GM12878 (cell line): ENCODE measurements around the gene ING3. TPM values are rescaled to one million over a fixed set of nuclear protein-coding genes. Genes with fewer than 3 reads are reported as not detected.

Experiments
- ATAC-seq: fragments of 200-7000 bp; cut with Tn5 transposase; 3 replicates; pipeline ENCODE4 v1.9.1; 2020; ENCODE audit warnings: mild to moderate bottlenecking, moderate library complexity
- BruUV-seq: library from RNA; stranded (reverse); fragments of 400-500 nt; replicated peaks from 2 replicates; lab custom pipeline; 2021; lab: Mats Ljungman, UMichigan
- CTCF ChIA-PET: fragments of 300-600 bp; sonication (Branson Sonifier 250); formaldehyde crosslinking; extraction: SDS; loops from one replicate; lab custom pipeline; 2021; ENCODE audit warnings: inconsistent platforms; lab: Yijun Ruan, JAX
- POLR2A ChIA-PET: fragments of 350-600 bp; formaldehyde crosslinking; extraction: SDS; loops from one replicate; lab custom pipeline; 2021; ENCODE audit warnings: inconsistent platforms; lab: Charles Lee
- RAD21 ChIA-PET: fragments of 300-600 bp; sonication (Branson Sonifier 250); formaldehyde crosslinking; loops from one replicate; lab custom pipeline; 2023; ENCODE audit warnings: antibody characterized with exemption; ENCODE audit not compliant: unreplicated experiment; lab: Charles Lee
- SMC1A ChIA-PET: fragments of 300-600 bp; sonication (Branson Sonifier 250); formaldehyde crosslinking; loops from one replicate; lab custom pipeline; 2023; ENCODE audit not compliant: unreplicated experiment, uncharacterized antibody; lab: Charles Lee
- DNase-seq: peaks from one replicate; pipeline ENCODE4 v3.0.0-alpha.2; 2011; ENCODE audit warnings: low read depth, low spot score
- FAIRE-seq: peaks from 3 replicates; lab custom pipeline; 2011; peaks lifted over from hg19 to GRCh38; lab: Jason Lieb, UNC
- H2AFZ ChIP-seq: 2 replicates; pipeline ENCODE4 v1.6.0; 2011; ENCODE audit warnings: low read depth, low read length, control low read depth; ENCODE audit not compliant: control insufficient read depth
- H3K27ac ChIP-seq: 2 replicates; pipeline ENCODE4 v1.5.1; 2011; ENCODE audit warnings: control low read depth; ENCODE audit not compliant: control insufficient read depth, insufficient read depth
- H3K27me3 ChIP-seq, 2 experiments: replicated peaks in 1 of 2; 2 replicates each; pipeline versions ENCODE4 v1.6.0 to v1.6.1; 2011; ENCODE audit warnings: low read length in 1 of 2; ENCODE audit not compliant: control insufficient read depth in 2 of 2, insufficient read depth in 2 of 2
- H3K36me3 ChIP-seq, 2 experiments: 2 replicates each; pipeline ENCODE4 v1.5.1; 2011; ENCODE audit warnings: low read length in 1 of 2; ENCODE audit not compliant: control insufficient read depth in 2 of 2, insufficient read depth in 2 of 2
- H3K4me1 ChIP-seq: 2 replicates; pipeline ENCODE4 v1.6.1; 2011; ENCODE audit warnings: mild to moderate bottlenecking, low read length, moderate library complexity, mixed read lengths; ENCODE audit not compliant: control insufficient read depth, insufficient read depth
- H3K4me2 ChIP-seq: 2 replicates; pipeline ENCODE4 v1.6.0; 2011; ENCODE audit warnings: control low read depth; ENCODE audit not compliant: control insufficient read depth, insufficient read depth
- H3K4me3 ChIP-seq: fragments of 200-600 bp; sonication (generic); 2 replicates; pipeline ENCODE4 v1.5.1; 2016
- H3K79me2 ChIP-seq: 2 replicates; pipeline ENCODE4 v1.6.0; 2011; ENCODE audit warnings: low read length; ENCODE audit not compliant: control insufficient read depth, insufficient read depth
- H3K9ac ChIP-seq: 2 replicates; pipeline ENCODE4 v1.8.0; 2011; ENCODE audit warnings: low read length, control low read depth, mixed read lengths; ENCODE audit not compliant: control insufficient read depth, insufficient read depth
- H3K9me3 ChIP-seq: replicated peaks from 3 replicates; pipeline ENCODE4 v1.5.1; 2011; ENCODE audit warnings: mild to moderate bottlenecking, low read length; ENCODE audit not compliant: control insufficient read depth, insufficient read depth
- H4K20me1 ChIP-seq: 2 replicates; pipeline ENCODE4 v1.6.0; 2011; ENCODE audit not compliant: control insufficient read depth, insufficient read depth
- ASH2L ChIP-seq: fragments of 300-600, 200-600 bp; sonication (generic); IDR thresholded peaks from 2 replicates; pipeline ENCODE4 v1.6.1; 2017; ENCODE audit warnings: low read depth, mild to moderate bottlenecking, borderline replicate concordance
- CEBPZ ChIP-seq: fragments of 150-350 bp; IDR thresholded peaks from 2 replicates; pipeline ENCODE4 v1.6.1; 2016; ENCODE audit warnings: low read depth, low read length
- ELK1 ChIP-seq: IDR thresholded peaks from 2 replicates; pipeline ENCODE4 v1.6.1; 2012; ENCODE audit warnings: low read depth, low read length, improper control_type of control experiment
- NFXL1 ChIP-seq: fragments of 450-650 bp; IDR thresholded peaks from 2 replicates; pipeline ENCODE4 v1.6.1; 2017; ENCODE audit warnings: antibody characterized with exemption, mild to moderate bottlenecking, borderline replicate concordance
- POU2F2 ChIP-seq: IDR thresholded peaks from 3 replicates; pipeline ENCODE4 v1.6.1; 2011; ENCODE audit warnings: low read depth, mild to moderate bottlenecking, low read length, borderline replicate concordance
- RB1 ChIP-seq: fragments of 450-650 bp; formaldehyde crosslinking; IDR thresholded peaks from 2 replicates; pipeline ENCODE4 v1.6.1; 2017; ENCODE audit warnings: mild to moderate bottlenecking, borderline replicate concordance
- RELB ChIP-seq: fragments of 450-650 bp; IDR thresholded peaks from 2 replicates; pipeline ENCODE4 v1.6.1; 2017; ENCODE audit warnings: low read depth, mild to moderate bottlenecking, moderate library complexity
- USF1 ChIP-seq: IDR thresholded peaks from 2 replicates; pipeline ENCODE4 v1.6.1; 2011; ENCODE audit warnings: borderline replicate concordance, low read depth, mild to moderate bottlenecking, moderate library complexity, mixed read lengths, low read length; ENCODE audit not compliant: insufficient read depth; ENCODE audit errors: extremely low read length
- ZBTB40 ChIP-seq: fragments of 450-650 bp; IDR thresholded peaks from 2 replicates; pipeline ENCODE4 v1.6.1; 2016; ENCODE audit warnings: mild to moderate bottlenecking, moderate library complexity, borderline replicate concordance
- WGBS: methylation state at CpG from one replicate; pipeline ENCODE4 v1.1.6; 2016; ENCODE audit warnings: low lambda C conversion rate; ENCODE audit not compliant: insufficient replicate concordance, insufficient coverage; ENCODE audit errors: missing lambda C conversion rate; 5-methylcytosine and 5-hydroxymethylcytosine counted together
- in situ Hi-C: fragments of 300-500 bp; cut with MboI; formaldehyde crosslinking; loops from 9 replicates; pipeline ENCODE4 v1.14.3; 2018; ENCODE audit warnings: mixed read lengths
- intact Hi-C: fragments of 100-400 bp; cut with micrococcal nuclease; formaldehyde crosslinking; loops from one replicate; pipeline ENCODE4 v1.14.2; 2022; ENCODE audit not compliant: unreplicated experiment
- polyA plus RNA-seq, 11 experiments: library from polyadenylated mRNA; depleted of rRNA in 4 of 11; unstranded in 6 of 11; stranded (reverse) in 5 of 11; fragments of >200 nt; fragmentation: Nextera tagmentation in 4 of 11; fragmentation: Illumina TruSeq in 1 of 11; extraction: Ambion mirVana in 4 of 11; extraction: Trizol in 1 of 11; gene quantifications; 1 replicate in 1 of 11; 2 replicates in 10 of 11; pipeline versions ENCODE4 v1.2.1 to v1.2.3, GENCODE V29; 2011 to 2016; ENCODE audit warnings: inconsistent platforms in 2 of 11, missing spikeins in 2 of 11, low read depth in 1 of 11
- total RNA-seq, 4 experiments: library from RNA; depleted of rRNA in 3 of 4; stranded (reverse); fragments of >200 nt in 3 of 4; fragmentation: Illumina TruSeq in 1 of 4; extraction: Trizol in 1 of 4; gene quantifications; 2 replicates each; pipeline versions ENCODE4 v1.2.1 to v1.2.3, GENCODE V29; 2013 to 2021

Gene ING3
- total and polyA plus RNA-seq, 10 of the 15 experiments (the other 5 are each of a cell fraction or from before 2014, with no cell fraction given): 12.1 to 60.8 (median 28.8) TPM

GRCh38 chr7:120990468-120991118, 40.0 kb downstream of the ING3 start:
- no peak for FAIRE-seq
- POLR2A ChIA-PET: no interaction called here
- TF ChIP-seq ZBTB40: no peak
- no peak for TF ChIP-seq ASH2L
- TF ChIP-seq NFXL1: no peak
- no peak for TF ChIP-seq RB1
- no peak for TF ChIP-seq USF1
- TF ChIP-seq POU2F2: no peak
- TF ChIP-seq CEBPZ: no peak
- TF ChIP-seq RELB: no peak
- TF ChIP-seq ELK1: no peak

More at GRCh38 chr7:120990468-120991118, 40.0 kb downstream of the ING3 start:
- peaks cover 21% of the 10 kb centered on the region for H3K4me1 ChIP-seq
- SMC1A ChIA-PET: interaction anchor here (0.6 to 6.7 kb wide), 8 partner anchors 12 to 1355 kb away, joined by 3 to 40 read pairs (median 4); partner anchors contain the start of gene ING3
- CTCF ChIA-PET: interaction anchor here (1.2 to 8.1 kb wide), 7 partner anchors 10 to 201 kb away, joined by 4 to 111 read pairs (median 10); no protein-coding TSS in a partner anchor
- H3K79me2 ChIP-seq: no peaks in the 10 kb centered on the region
- 0 out of 2 replicates have a peak overlapping the region, but pooled peaks have one; percentile 7 for H3K4me2 ChIP-seq
- H3K9ac ChIP-seq: no peak overlapping the region
- no peak overlapping the region for H3K27ac ChIP-seq
- H3K9me3 ChIP-seq: no peaks in the 10 kb centered on the region
- 66% methylated on average over 6 of the region's 6 CpGs for WGBS
- DNase-seq (no peak), ATAC-seq (no peak)
- no peak overlapping the region for H3K4me3 ChIP-seq
- in situ Hi-C loops: no loop called here
- BruUV-seq: no TSS peak
- no peaks in the 10 kb centered on the region for H3K36me3 ChIP-seq
- no peak overlapping the region for H2AFZ ChIP-seq
- peaks cover 0 to 15% of the 10 kb centered on the region in 2 experiments for H3K27me3 ChIP-seq
- no peaks in the 10 kb centered on the region for H4K20me1 ChIP-seq
- RAD21 ChIA-PET: interaction anchor here (1.4 to 6.4 kb wide), 3 partner anchors 37 to 114 kb away, joined by 3 to 41 read pairs (median 7); no protein-coding TSS in a partner anchor
- intact Hi-C loops: no loop called here
